Anterior cingulate cortex (tissue), 58 donors: ENCODE results near the gene ARHGAP35.
"Not testable (repeated sequence)": the region's sequence is repeated elsewhere in the genome, so short reads cannot be mapped to it uniquely, and the experiment has no call there.

Experiments used
- DNase-seq, 58 donors: peaks; one replicate each; lab custom pipeline; 2025; lab: John Stamatoyannopoulos, UW

The ARHGAP35 gene

GRCh38 chr19:46866407-46867136 lies 5.8 kb downstream of the ARHGAP35 start:
- no peak for DNase-seq

- no peak for DNase-seq
Measured at GRCh38 chr19:46867170-46867569, 6.4 kb downstream of the ARHGAP35 start.

GRCh38 chr19:46868025-46868802 lies 7.4 kb downstream of the ARHGAP35 start:
- no peak for DNase-seq

- DNase-seq, result not testable (repeated sequence)
Measured at GRCh38 chr19:46871173-46871572, 10.4 kb downstream of the ARHGAP35 start.

- DNase-seq, result no peak
Measured at GRCh38 chr19:46872967-46873366, 12.2 kb downstream of the ARHGAP35 start.

- no peak for DNase-seq
Measured at GRCh38 chr19:46875234-46875633, 14.4 kb downstream of the ARHGAP35 start.

- DNase-seq, result no peak
Measured at GRCh38 chr19:46875657-46876056, 14.9 kb downstream of the ARHGAP35 start.

- DNase-seq, result no peak
Measured at GRCh38 chr19:46878613-46879375, 18.0 kb downstream of the ARHGAP35 start.

GRCh38 chr19:46880431-46880830 lies 19.6 kb downstream of the ARHGAP35 start:
- DNase-seq, result no peak

- no peak for DNase-seq
Measured at GRCh38 chr19:46881092-46881491, 20.3 kb downstream of the ARHGAP35 start.

- no peak for DNase-seq
Measured at GRCh38 chr19:46882034-46882433, 21.2 kb downstream of the ARHGAP35 start.

- DNase-seq, result not testable (repeated sequence)
Measured at GRCh38 chr19:46882751-46883150, 22.0 kb downstream of the ARHGAP35 start.

- DNase-seq, result no peak
Measured at GRCh38 chr19:46885411-46885810, 24.6 kb downstream of the ARHGAP35 start.

GRCh38 chr19:46886546-46887239 lies 25.9 kb downstream of the ARHGAP35 start:
- no peak for DNase-seq

GRCh38 chr19:46887240-46887782 lies 26.5 kb downstream of the ARHGAP35 start:
- DNase-seq, result no peak

- DNase-seq, result no peak
Measured at GRCh38 chr19:46890423-46891170, 29.8 kb downstream of the ARHGAP35 start.

- no peak for DNase-seq
Measured at GRCh38 chr19:46892252-46893179, 31.7 kb downstream of the ARHGAP35 start.

- no peak for DNase-seq
Measured at GRCh38 chr19:46896076-46896794, 35.4 kb downstream of the ARHGAP35 start.
